A549 (cell line): ENCODE results near the gene MINPP1.

Experiments
- CHD2 ChIP-seq: fragments of 150-350 bp; IDR thresholded peaks from 2 replicates; pipeline ENCODE4 v1.6.1; 2014; ENCODE audit warnings: low read length; ENCODE audit not compliant: partially characterized antibody
- EP300 ChIP-seq, 2 experiments: fragments of >200 bp; sonication (Bioruptor Twin); formaldehyde crosslinking; IDR thresholded peaks; 2 replicates in 1 of 2; 3 replicates in 1 of 2; pipeline ENCODE4 v1.6.1; 2016 to 2017
- POLR2A ChIP-seq: IDR thresholded peaks from 2 replicates; pipeline ENCODE4 v1.6.1; 2012; ENCODE audit warnings: mild to moderate bottlenecking, low read length
- TF ChIP-seq, protein P1 (sequence below): fragments of >200 bp; sonication (Bioruptor Twin); formaldehyde crosslinking; IDR thresholded peaks from 3 replicates; pipeline ENCODE4 v1.5.1; 2016
- TF ChIP-seq, protein P2 (sequence below): fragments of 200-600 bp; sonication (generic); IDR thresholded peaks from 2 replicates; pipeline ENCODE4 v1.6.1; 2016; ENCODE audit warnings: antibody characterized with exemption, mild to moderate bottlenecking, moderate library complexity
- TF ChIP-seq, protein P3 (sequence below): fragments of 150-350 bp; IDR thresholded peaks from 2 replicates; pipeline ENCODE4 v1.6.1; 2014; ENCODE audit warnings: low read depth, mild to moderate bottlenecking, low read length

DNA sequence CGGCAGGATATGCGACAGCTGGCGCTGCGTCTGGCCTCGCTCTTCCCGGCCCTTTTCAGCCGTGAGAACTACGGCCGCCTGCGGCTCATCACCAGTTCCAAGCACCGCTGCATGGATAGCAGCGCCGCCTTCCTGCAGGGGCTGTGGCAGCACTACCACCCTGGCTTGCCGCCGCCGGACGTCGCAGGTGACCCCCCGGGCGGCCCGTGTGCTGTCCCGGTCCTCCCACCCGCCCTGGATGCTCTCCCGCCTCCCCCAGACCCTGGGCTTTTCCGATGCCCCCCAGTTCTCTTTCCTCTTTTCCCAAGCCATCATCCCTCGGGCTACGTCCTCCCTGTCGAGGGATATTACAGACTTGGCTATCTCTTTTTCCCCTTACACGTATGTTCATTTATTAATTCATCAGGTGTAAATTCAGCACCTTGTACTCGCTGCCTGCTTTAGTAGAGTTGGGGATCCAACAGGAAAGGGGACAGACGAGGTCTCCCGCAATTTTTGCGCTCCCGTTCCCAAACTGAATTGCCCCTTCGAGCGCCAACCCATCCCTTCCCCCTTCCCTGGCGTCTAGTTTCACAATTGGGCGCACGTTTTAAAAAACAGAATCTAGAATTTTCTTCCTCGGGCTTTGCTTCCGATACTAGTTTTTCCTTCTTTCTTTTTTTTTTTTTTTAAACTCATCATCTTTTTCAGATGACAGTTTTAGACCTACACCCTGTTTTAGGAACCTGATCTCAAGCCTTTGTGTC is 846 bp downstream of the MINPP1 start:
- TF ChIP-seq, protein P1, sequence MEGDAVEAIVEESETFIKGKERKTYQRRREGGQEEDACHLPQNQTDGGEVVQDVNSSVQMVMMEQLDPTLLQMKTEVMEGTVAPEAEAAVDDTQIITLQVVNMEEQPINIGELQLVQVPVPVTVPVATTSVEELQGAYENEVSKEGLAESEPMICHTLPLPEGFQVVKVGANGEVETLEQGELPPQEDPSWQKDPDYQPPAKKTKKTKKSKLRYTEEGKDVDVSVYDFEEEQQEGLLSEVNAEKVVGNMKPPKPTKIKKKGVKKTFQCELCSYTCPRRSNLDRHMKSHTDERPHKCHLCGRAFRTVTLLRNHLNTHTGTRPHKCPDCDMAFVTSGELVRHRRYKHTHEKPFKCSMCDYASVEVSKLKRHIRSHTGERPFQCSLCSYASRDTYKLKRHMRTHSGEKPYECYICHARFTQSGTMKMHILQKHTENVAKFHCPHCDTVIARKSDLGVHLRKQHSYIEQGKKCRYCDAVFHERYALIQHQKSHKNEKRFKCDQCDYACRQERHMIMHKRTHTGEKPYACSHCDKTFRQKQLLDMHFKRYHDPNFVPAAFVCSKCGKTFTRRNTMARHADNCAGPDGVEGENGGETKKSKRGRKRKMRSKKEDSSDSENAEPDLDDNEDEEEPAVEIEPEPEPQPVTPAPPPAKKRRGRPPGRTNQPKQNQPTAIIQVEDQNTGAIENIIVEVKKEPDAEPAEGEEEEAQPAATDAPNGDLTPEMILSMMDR: peak; percentile 65
- TF ChIP-seq CHD2 (no peak), POLR2A (no peak), EP300 (IDR thresholded peaks at IDR 0.05) (no peak)
- TF ChIP-seq, protein P2, sequence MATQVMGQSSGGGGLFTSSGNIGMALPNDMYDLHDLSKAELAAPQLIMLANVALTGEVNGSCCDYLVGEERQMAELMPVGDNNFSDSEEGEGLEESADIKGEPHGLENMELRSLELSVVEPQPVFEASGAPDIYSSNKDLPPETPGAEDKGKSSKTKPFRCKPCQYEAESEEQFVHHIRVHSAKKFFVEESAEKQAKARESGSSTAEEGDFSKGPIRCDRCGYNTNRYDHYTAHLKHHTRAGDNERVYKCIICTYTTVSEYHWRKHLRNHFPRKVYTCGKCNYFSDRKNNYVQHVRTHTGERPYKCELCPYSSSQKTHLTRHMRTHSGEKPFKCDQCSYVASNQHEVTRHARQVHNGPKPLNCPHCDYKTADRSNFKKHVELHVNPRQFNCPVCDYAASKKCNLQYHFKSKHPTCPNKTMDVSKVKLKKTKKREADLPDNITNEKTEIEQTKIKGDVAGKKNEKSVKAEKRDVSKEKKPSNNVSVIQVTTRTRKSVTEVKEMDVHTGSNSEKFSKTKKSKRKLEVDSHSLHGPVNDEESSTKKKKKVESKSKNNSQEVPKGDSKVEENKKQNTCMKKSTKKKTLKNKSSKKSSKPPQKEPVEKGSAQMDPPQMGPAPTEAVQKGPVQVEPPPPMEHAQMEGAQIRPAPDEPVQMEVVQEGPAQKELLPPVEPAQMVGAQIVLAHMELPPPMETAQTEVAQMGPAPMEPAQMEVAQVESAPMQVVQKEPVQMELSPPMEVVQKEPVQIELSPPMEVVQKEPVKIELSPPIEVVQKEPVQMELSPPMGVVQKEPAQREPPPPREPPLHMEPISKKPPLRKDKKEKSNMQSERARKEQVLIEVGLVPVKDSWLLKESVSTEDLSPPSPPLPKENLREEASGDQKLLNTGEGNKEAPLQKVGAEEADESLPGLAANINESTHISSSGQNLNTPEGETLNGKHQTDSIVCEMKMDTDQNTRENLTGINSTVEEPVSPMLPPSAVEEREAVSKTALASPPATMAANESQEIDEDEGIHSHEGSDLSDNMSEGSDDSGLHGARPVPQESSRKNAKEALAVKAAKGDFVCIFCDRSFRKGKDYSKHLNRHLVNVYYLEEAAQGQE: no peak
- TF ChIP-seq, protein P3, sequence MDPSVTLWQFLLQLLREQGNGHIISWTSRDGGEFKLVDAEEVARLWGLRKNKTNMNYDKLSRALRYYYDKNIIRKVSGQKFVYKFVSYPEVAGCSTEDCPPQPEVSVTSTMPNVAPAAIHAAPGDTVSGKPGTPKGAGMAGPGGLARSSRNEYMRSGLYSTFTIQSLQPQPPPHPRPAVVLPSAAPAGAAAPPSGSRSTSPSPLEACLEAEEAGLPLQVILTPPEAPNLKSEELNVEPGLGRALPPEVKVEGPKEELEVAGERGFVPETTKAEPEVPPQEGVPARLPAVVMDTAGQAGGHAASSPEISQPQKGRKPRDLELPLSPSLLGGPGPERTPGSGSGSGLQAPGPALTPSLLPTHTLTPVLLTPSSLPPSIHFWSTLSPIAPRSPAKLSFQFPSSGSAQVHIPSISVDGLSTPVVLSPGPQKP: no peak
